Eye (tissue), 1 donor: ENCODE results near the gene TCF15.
A peak's percentile ranks its signal among the peaks of the same experiment; 100 is the strongest.

Experiments used
- DNase-seq: peaks from one replicate; pipeline ENCODE4 v3.0.0-alpha.2; 2015

Gene TCF15, protein sequence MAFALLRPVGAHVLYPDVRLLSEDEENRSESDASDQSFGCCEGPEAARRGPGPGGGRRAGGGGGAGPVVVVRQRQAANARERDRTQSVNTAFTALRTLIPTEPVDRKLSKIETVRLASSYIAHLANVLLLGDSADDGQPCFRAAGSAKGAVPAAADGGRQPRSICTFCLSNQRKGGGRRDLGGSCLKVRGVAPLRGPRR

DNA sequence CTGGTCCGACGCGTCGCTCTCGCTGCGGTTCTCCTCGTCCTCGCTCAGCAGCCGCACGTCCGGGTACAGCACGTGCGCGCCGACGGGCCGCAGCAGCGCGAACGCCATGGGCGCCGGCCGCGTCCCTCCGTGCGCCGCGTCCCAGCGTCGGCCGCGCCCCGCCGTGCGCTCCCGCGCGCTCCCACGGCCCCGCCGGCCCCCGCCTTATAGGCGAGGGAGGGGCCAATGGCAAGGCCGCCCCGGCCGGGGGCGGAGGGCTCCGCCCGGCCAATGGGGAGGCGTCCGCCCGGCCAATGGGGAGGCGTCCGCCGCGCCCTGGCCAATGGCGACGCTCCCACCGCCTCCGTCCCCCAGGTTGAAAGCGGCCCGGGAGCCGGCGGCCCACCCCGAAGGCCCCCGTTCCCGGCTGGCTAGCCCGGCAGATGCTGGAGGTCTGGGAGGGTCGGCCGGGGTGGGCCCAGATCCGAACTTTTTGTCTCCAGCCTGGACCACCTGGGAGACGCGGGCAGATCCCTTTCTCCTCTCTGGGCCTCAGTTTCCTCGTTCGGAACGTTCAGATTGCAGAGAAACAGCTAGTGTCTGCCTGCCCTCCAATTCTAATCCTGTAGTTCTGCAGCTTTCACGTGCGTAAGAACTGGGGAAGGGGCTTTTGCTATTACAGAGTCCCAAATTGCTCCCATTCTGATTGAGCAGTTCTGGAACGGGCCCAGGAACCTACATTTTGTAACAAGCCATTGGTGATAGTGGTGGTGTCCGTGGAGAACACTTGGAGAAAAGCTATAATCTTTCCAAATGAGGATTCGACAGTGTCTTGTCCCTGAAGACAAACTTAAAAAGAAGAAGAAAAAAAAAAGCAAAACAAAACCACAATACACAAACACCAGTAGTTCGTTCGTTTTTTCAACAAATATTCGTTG is at the start of gene TCF15:
TCF15 (minus strand) TSS at position 180 of the 917 bp plus-strand sequence; CDS start at position 108, 72 bp downstream.
- DNase-seq = peak; percentile 75

DNA sequence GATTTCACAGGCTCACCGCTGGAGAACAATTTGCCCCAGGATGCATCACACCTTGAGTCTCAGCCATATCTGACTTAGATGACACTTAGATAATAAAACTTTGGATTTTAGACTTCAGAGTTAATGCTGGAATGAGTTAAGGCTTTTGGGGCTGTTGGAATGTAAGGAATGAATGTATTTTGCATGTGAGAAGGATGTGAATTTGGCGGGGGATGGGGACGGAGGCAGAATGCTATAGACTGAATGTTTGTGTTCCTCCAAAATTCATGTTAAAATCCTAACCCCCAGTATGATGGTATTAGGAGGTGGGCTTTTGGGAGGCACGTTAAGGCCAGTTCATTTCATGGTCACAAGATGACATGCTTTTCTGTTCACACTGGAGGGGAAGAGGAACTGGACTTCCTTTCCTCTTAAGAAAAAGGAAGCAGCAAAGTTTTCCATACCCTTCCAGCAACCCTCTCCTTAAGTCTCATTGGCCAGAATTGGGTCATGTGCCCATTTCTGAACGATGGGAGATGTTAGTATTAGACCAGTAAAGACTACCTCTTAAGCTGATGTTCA is 48.7 kb upstream of the TCF15 start:
- DNase-seq = no peak

DNA sequence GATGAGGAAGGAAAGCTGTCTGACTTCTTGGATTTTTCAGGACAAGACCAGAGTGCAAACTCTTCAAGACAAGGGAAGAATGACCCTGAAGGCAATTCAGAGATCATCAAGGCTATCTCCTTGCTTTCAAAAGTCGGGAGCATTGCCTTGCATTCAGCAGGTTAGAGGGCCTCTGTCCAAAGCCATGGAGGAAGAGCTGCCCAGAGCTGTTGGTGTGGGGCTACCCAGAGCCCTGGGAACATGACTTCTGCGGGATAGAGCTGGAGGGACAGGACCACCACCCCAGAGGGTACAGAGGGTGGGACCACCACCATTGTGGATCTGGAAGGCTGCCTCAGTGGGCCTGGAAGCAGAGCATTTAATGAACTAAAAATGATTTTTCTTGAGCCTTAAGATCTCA is 48.1 kb upstream of the TCF15 start:
- no peak for DNase-seq

DNA sequence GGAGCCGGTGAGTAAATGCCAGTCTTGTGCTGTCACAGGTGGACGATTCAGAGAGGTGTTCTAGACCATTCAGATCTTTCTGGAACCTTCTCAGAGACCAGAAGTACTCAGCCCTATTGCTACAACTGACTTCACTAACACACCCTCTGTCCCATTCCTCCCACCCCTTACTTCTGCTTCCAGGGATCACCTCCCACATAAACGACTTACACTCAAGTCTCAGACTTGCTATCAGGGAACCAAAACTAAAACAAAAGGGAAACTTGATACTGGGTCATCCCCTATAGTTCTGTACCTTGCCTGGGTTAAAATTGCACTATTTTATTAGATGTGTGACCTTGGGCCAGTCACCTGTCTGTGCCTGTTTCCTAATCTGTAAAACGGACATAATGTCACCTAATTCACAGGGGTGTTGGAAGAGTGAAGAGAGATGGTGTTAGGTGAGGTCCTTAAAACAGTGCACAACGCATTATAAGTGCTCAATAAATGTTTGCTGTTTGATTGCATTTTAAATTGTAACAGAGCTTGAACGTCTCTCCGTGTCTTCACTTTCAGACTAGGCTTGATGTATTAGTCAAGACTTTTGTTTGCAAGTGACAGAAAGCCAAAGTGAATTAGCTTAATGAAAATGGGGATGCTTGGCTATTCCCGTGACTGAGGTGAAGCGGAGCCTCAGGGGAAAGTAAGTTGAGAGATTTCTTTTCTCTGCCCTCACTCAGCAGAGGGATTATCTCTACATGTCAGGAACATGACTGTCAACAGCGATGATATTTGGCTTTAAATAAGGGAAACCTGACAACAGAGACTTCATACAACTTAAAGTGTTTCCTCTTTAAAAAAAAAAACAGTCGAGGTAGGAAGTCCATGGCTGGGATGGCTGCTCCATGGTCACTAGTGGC is 45.9 kb upstream of the TCF15 start:
- no peak for DNase-seq

DNA sequence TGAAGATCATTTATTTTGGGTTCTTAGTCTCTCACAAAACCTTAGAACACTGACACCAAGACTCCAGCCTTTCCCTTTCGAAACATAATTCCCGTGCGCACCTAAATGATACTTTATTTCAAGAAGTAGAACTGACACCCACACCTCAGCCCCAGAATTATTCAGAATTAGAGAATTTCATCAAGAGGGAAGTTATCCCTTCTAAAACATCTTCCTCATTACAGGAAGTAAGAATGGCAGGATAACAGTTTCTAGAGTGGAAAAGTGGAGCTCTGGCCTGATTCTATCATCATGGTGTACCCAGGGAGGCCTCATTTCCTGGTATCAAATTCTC is 44.3 kb upstream of the TCF15 start:
- no peak for DNase-seq

DNA sequence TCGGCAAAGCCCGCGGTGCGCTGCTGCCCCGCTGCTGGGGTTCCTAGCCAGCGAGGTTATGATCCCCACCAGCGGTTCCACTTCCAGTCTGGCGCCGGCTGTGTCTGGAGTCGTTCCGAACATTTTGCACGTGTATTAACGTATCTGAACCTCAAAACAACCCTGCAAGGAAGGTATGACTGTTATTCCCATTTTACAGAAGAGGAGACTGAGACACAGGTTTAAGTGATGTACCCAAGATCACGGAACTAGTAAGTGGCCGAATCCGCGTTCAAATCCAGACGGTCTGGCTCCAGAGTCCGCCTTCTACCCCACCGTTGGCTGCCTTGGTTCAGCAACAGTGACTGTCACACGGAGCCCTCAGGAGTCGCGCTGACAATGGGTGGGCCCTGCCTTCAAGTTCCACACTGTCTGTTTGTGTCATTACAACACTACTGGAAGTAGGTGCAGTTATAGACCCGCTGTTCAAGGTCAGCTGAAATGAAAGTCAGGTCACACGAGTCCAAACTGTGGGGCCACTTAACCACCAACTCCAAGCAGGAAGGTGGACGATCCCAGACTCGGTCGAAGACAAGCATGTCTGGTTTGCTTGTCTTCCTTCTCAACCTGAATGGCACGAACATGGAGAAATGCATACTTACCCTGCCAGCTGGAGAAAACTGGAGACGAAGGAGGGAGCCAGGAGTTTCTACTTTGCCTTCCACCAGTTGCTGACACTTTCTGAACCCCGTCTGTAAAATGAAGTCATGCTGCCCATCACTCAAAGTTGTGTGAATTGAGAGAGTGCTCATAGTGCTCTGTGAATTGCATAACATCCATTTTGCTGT is 43.7 kb upstream of the TCF15 start:
- DNase-seq = no peak

DNA sequence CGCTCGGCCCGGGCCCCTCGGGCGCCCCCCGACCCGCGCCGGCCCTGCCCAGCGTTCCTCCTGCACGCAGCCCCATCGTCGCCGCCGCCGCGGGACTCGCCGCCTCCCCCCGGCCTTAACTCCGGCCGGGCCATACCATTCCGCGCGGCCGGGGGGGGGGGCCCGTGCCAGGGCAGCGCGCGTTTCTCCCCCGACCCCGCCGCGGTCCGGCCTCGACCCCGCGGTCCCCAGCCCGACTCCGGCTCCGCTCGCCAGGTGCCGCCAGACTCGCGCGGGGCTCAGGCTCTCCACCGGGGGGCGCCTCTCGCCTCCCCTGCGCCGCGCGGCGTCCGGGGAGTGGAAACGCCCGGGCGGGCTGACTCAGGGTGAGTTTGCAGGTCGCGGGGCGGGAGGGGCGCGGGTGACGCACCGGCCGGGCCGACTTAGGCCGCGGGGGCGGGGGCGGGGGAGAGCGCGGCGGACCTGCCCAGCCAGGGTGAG is 43.0 kb upstream of the TCF15 start, which contains the start of gene SRXN1:
SRXN1 (minus strand) TSS at position 91 of the 480 bp plus-strand sequence; CDS start at position 76, 15 bp downstream.
- peak; percentile 91 for DNase-seq

DNA sequence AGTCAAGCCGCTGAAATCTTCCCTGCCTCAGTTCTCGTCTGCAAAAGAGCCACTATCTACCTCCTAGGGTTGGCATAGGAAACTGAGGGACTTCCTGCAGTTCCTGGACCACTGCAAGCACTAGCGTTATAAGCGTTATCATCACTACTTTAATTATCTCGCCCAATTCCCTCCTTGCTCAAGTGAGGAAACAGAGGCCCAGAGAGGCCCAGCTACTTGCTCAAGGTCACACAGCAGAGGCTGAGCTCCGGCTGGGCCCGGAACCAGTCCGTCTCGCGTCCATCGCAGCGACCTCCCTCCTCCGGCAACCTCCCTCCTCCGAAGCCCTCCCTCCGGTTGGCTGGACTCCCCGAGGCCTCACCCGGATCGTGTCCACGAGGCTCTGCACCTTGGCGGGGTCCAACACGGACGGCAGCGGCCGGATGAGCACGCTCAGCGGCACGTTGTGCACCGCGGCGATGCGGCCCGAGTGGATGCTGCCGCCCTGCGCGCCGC is 42.6 kb upstream of the TCF15 start:
- peak; percentile 69 for DNase-seq

DNA sequence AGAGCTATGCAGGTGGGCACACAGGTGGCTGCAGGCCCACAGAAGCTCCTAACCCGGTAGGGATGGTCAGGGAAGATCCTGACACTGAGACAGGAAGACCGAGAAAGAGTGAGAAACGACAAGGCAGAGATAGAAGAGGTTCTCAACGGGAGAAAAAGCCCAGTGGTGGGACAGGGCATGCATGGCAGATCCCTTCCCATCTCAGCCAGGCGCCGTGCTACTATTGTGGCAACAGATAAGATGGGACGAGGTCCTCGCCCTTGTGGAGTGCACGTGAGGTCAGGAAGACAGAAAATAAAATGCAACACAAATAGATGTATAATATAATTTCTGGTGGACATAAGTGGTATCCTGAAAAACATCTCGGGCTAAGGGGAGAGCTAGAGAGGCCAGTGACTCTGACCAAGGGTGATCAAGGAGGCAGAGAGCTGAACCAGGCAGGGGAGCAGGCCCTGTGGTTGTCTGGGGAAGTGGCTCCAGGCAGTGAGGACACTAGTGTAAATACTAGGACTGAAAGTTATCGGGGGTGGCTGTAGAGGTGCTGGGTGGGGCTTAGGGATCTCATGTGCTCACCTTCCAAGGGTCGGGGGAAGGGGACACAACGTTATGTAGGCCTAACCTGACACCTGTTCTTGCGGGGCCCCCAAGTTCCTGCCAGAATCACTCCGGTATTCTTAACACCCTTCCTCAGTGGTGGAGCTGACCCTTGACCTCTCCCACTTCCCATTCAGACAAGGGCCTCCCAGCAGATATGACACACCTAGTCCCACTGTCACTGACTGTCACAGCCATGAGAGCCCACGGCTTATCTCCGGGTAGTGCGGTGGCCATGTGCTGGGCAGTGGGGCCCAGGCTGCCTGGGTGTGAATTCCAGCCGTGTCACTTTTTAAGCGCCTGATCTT is 41.9 kb upstream of the TCF15 start:
- no peak for DNase-seq

DNA sequence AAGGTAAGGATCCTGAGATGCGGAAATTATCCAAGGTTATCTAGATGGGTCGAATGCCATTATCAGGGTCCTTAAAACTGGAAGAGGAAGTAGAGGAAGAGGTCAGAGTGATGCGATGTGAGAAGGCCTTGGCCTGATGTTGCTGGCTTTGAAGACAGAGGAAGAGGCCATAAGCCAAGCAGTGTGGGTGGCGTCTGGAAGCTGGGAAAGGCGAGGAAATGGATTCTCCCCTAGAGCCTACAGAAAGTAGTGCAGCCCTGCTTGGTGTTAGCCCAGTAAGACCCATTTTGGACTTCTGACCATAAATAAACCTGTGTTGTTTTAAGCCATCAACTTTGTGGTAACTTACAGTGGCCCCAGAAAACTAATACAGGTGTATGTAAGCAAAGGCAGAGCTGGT is 40.8 kb upstream of the TCF15 start:
- DNase-seq = no peak

DNA sequence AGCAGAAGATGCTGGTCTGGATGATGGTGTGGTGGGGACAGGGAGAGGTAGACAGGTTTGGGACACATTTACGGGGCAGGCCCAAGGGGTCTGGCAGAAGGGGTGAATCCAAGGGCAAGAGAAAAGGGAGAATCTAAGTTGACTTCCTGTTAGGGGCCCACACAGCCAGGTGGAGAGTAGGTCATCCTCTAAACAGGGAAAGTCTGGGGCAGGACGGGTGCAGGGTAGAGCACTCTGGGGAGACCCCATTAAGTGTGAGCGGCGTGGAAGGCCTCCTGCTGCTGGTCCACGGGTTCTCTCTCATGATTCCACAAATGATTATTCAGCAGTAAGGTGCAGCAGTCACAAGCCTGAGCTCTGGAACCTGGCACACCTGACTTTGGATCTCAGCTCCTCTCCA is 40.2 kb upstream of the TCF15 start:
- no peak for DNase-seq

DNA sequence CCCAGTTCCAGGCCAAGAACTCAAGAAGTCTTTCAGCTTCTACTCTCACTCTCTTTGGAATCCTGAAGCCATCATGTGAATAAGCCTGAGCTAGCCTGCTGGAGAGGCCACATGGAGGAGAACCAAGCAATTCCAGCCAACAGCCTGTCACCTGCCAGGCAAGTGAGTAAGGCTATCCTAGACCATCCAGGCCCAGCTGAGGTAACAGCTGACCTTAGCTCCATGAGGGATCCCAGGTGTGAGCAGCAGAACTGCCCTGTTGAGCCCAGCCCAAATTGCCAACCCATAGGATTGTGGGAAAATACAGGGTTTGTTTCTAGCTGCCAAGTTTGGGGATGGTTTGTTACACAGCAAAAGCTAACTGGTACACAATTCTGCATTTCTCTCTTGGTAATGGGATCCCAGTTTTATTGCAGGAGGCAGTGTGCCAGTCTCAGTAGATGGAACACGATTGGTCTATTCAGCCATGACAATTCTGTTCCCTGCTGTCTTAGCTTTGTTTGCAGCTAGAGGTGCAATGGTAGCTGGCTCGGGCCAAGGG is 37.4 kb upstream of the TCF15 start:
- DNase-seq = no peak

DNA sequence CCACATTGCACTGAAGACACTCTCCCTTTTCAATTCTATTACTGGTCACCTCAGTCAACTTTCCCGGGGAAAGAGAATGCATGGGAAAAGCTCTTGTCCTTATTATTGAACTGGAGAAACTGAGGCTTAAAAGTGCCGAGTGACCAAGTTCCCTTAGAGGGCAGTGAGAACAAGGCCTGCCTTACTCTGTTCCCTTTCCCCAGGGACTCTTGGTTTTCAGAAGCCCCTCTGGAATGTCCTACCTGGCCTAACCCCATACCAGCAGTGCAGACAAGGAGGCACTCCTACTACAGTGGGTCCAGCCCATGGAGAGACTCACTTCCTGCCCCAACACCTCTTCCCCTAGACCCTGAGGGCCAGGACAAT is 36.7 kb upstream of the TCF15 start:
- DNase-seq = no peak

DNA sequence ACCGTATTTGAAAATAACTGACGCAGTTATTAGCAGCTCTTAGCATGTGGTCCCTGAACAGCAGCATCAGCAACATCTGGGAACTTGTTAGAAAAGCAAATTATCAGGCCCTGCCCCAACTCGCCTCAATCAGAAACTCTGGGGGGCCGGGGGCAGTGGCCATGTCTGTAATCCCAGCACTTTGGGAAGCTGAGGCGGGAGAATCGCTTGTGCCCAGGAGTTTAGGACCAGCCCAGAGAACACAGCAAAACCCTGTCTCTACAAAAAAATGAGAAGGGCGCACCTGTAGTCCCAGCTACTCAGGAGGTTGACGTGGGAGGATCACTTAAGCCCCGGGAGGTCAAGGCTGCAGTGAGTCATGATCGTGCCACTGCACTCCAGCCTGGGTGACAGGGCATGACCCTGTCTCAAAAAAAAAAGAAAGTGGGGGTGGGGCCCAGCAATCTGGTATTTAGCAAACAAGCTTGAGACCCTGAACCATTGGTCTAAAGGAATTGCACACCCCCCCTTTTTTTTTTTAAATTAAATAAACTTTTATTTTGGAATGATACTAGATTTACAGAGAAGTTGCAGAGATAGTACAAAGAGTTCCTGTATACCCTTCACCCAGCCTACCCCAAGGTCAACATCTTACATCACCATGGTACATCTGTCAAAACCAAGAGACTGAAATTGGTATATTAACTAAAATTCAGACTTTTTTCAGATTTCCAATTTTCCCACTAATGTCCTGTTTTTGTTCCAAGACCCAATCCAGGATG is 36.2 kb upstream of the TCF15 start:
- no peak for DNase-seq

DNA sequence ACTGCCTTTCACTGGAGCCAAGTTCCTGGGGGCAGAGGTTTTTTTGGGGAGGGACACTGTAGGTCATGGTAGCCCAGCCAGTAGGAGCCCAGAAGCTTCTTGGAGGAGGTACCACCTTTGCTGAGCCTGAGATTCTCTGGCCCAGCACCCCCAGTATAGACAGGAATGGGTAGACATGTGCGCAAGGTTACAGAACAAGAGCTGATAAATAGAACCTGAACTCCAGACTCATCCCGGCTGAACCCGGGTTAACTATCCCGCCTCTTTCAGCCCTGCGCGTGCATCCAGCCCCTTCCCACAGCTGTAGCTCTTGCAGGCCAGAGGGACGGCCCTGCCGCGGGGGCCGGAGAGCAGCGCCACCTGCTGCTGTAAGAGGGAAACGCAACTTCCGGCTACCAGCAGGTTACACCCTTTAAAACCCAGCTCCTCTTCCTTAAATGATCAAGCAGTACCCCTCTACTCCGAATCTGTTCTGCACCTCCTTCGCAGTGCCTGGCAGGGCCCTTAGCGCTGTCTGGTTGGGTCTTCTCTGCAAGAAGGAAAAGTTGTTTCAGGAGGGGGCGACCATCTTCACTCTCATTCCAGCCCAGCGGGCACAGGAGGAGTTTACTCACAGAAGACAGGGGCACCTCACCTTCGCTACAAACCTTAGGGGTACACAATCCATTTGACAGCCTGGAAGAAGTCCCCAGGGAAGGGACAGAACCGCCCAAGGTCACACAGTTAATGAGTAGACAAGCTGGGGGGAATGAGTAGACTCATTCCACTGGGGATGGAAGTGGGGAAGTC is 35.4 kb upstream of the TCF15 start:
- DNase-seq = peak; percentile 92

DNA sequence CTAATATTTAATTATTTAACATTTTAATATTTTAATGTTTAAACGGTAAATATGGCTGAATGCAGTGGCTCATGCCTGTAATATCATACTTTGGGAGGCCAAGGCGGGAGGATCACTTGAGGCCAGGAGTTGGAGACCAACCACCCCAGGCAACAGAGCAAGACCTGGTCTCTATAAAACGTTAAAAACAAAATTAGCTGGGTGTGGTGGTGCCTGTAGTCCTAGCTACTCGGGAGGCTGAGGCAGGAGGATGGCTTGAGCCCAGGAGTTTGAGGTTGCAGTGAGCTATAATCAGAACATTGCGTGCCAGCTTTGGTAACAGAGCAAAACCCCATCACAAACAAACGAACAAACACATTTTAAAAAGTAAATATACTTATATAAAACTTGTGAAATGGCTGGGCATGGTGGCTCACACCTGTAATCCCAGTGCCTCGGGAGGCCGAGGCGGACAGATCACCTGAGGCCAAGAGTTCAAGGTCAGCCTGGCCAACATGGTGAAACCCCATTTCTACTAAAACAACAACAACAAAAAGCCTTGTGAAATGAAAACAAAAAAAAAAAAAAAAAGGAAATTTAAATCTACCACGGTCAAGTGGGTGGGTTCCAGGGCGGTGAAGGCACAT is 34.7 kb upstream of the TCF15 start:
- DNase-seq = no peak

DNA sequence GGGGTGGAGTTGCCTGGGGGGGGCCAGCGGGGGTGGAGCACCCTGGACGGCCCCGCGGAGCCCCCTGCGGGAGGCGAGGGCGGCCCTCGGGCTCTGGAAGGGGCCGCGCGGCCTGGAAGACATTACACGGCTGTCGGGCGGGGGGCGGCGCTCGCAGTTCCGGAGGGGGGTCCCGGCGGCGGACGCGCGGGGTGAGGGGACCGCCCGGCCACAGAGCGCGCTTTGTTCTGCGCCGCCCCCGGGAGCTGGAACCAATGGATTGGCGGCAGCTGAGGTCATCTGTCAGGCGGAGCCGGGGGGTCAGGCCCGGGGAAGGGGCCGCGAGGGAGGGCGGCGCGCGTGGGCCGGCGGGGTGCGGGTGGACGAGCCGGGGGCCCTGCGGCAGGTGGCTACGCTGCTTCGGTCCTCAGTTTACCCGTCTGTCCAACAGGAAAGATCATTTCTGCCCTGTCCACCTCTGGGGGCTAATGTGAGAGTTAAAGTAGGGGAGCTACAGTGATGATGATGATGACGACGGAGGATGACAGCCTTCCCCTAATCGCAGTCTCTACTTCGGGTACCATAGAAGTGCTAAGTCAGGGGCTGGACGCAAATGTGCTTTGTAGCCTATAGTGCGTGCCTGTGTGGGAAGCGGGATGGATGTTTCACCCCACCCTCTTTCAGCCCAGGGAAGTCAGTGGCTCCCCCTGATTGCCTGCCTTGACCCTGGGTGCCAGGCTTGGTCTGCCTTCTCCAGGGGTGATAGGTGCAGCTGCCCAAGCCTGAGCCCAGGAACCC is 32.5 kb upstream of the TCF15 start:
- DNase-seq = peak; percentile 83
